ENCODE data around the gene RUVBL2. TPM values are rescaled to one million over a fixed set of nuclear protein-coding genes. Genes with fewer than 3 reads are reported as not detected.

Gene RUVBL2
- total RNA-seq, 1 experiment from 2014 or later = 199 TPM

- peaks cover 2% of the 10 kb centered on the region for H3K9me3 Mint-ChIP-seq (ENCODE audit: low read depth, unreplicated experiment)
- no peaks in the 10 kb centered on the region for H3K27me3 Mint-ChIP-seq (ENCODE audit: unreplicated experiment)
- intact Hi-C loops (cut with micrococcal nuclease; ENCODE audit: unreplicated experiment) = no loop called here
- peaks cover 41% of the 10 kb centered on the region for H3K36me3 Mint-ChIP-seq (ENCODE audit: insufficient read depth, unreplicated experiment)
- no peak for DNase-seq
- no peak for TF ChIP-seq CTCF (IDR thresholded peaks at IDR 0.05; ENCODE audit: unreplicated experiment)
- BruUV-seq (replicated peaks) = no TSS peak
- H3K4me1 Mint-ChIP-seq (ENCODE audit: low read depth, unreplicated experiment) = peaks cover 24% of the 10 kb centered on the region
- CTCF ChIA-PET = no interaction called here
- no peak overlapping the region for H3K4me3 Mint-ChIP-seq (ENCODE audit: low read depth, unreplicated experiment)
- no peak overlapping the region for H3K27ac Mint-ChIP-seq (ENCODE audit: unreplicated experiment)
Measured at GRCh38 chr19:48953141-48953540, 40.5 kb upstream of the RUVBL2 start.

GRCh38 chr19:48953990-48954594, 39.6 kb upstream of the RUVBL2 start:
- Mint-ChIP-seq H3K36me3 (ENCODE audit: insufficient read depth, unreplicated experiment) (peaks cover 51% of the 10 kb centered on the region), H3K27me3 (ENCODE audit: unreplicated experiment) (no peaks in the 10 kb centered on the region), H3K4me1 (ENCODE audit: low read depth, unreplicated experiment) (peaks cover 24% of the 10 kb centered on the region), H3K9me3 (ENCODE audit: low read depth, unreplicated experiment) (no peaks in the 10 kb centered on the region), H3K4me3 (ENCODE audit: low read depth, unreplicated experiment) (peak overlapping the region; percentile 72), H3K27ac (ENCODE audit: unreplicated experiment) (peak overlapping the region; percentile 88)
- DNase-seq = no peak
- intact Hi-C loops (cut with micrococcal nuclease; ENCODE audit: unreplicated experiment) = no loop called here
- CTCF ChIA-PET = interaction anchor here (0.7 to 1.5 kb wide), 7 partner anchors 10 to 54 kb away, joined by 3 to 7 read pairs (median 4); partner anchors contain the start of genes GYS1, NUCB1 and RUVBL2
- no peak for TF ChIP-seq CTCF (IDR thresholded peaks at IDR 0.05; ENCODE audit: unreplicated experiment)
- BruUV-seq (replicated peaks) = TSS peak; percentile 64

- intact Hi-C loops (cut with micrococcal nuclease; ENCODE audit: unreplicated experiment) = no loop called here
- Mint-ChIP-seq H3K4me3 (ENCODE audit: low read depth, unreplicated experiment) (peak within 1 kb of the TSS; percentile 72), H3K27ac (ENCODE audit: unreplicated experiment) (peak within 1 kb of the TSS; percentile 88), H3K4me1 (ENCODE audit: low read depth, unreplicated experiment) (peaks cover 24% of the 10 kb centered on the region), H3K36me3 (ENCODE audit: insufficient read depth, unreplicated experiment) (peaks cover 57% of the 10 kb centered on the region), H3K9me3 (ENCODE audit: low read depth, unreplicated experiment) (no peaks in the 10 kb centered on the region), H3K27me3 (ENCODE audit: unreplicated experiment) (no peaks in the 10 kb centered on the region)
- no TSS peak for BruUV-seq (replicated peaks)
- no peak for TF ChIP-seq CTCF (IDR thresholded peaks at IDR 0.05; ENCODE audit: unreplicated experiment)
- CTCF ChIA-PET = interaction anchor here (0.7 to 1.5 kb wide), 7 partner anchors 9 to 55 kb away, joined by 3 to 7 read pairs (median 4); partner anchors contain the start of genes GYS1, NUCB1 and RUVBL2
- DNase-seq = peak; percentile 99
Measured at GRCh38 chr19:48954595-48955307, 38.9 kb upstream of the RUVBL2 start, which contains the start of gene BAX. TSS of gene BAX (plus strand) at chr19:48954875. CDS start at chr19:48954929, 54 bp downstream.

- H3K9me3 Mint-ChIP-seq (ENCODE audit: low read depth, unreplicated experiment) = no peaks in the 10 kb centered on the region
- peak overlapping the region; percentile 72 for H3K4me3 Mint-ChIP-seq (ENCODE audit: low read depth, unreplicated experiment)
Measured at GRCh38 chr19:48955308-48955958, 38.3 kb upstream of the RUVBL2 start.

More at GRCh38 chr19:48955308-48955958, 38.3 kb upstream of the RUVBL2 start:
- H3K36me3 Mint-ChIP-seq (ENCODE audit: insufficient read depth, unreplicated experiment) = peaks cover 61% of the 10 kb centered on the region
- peaks cover 24% of the 10 kb centered on the region for H3K4me1 Mint-ChIP-seq (ENCODE audit: low read depth, unreplicated experiment)
- CTCF ChIA-PET = interaction anchor here (1.1 to 1.5 kb wide), 2 partner anchors 9 to 38 kb away, joined by 3 to 4 read pairs; partner anchors contain the start of genes GYS1 and RUVBL2
- no TSS peak for BruUV-seq (replicated peaks)
- intact Hi-C loops (cut with micrococcal nuclease; ENCODE audit: unreplicated experiment) = no loop called here
- no peak for DNase-seq
- H3K27ac Mint-ChIP-seq (ENCODE audit: unreplicated experiment) = peak overlapping the region; percentile 83
- no peak for TF ChIP-seq CTCF (IDR thresholded peaks at IDR 0.05; ENCODE audit: unreplicated experiment)
- H3K27me3 Mint-ChIP-seq (ENCODE audit: unreplicated experiment) = no peaks in the 10 kb centered on the region

All from Calu3 (cell line).